ENCODE results near the gene GLE1. TPM values are rescaled to one million over a fixed set of nuclear protein-coding genes. Genes with fewer than 3 reads are reported as not detected.

The GLE1 gene
- total RNA-seq, 1 experiment from 2014 or later = 19.0 TPM

DNA sequence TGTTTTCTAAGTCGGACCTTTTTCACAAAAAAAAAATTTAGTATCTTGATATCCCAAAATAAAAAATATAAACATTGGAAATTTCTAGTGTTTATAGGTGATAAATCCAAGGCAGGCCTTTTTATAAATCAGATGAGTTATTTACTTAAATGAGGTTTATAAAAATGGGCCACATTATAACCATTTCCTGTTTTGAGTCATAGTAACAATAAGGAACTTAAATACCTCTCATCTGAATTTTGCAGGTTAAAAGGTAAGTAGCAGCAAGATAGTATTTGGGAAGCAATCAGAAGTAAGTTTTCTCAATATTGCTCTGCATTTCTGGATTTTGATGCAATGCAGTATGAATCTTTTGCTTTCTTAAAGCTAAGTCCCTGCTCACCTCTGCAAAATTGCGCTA lies 51.8 kb downstream of the GLE1 start:
- peaks cover 5% of the 10 kb centered on the region for H3K23me2 ChIP-seq (ENCODE audit: insufficient read length, low read depth, low read length, poor library complexity, severe bottlenecking)
- no peak for DNase-seq
- Mint-ChIP-seq H3K4me3 (no peak overlapping the region), H3K36me3 (ENCODE audit: insufficient read depth in 1 of 3, low read depth in 3 of 3) (peaks cover 0 to 4% (median 0%) of the 10 kb centered on the region in 3 experiments; a peak in 1 of 7 replicates), H3K27ac (no peak overlapping the region), H3K27me3 (ENCODE audit: low read depth) (no peaks in the 10 kb centered on the region), H3K9me3 (no peaks in the 10 kb centered on the region; a peak in 1 of 5 replicates), H3K4me1 (peaks cover 16 to 21% of the 10 kb centered on the region in 2 experiments)
- H2BK15ac ChIP-seq (ENCODE audit: low read depth, low read length) = no peak overlapping the region
- H2BK20ac ChIP-seq (ENCODE audit: low read depth, low read length, poor library complexity, severe bottlenecking) = no peak overlapping the region
- H2BK120ac ChIP-seq (ENCODE audit: low read depth, low read length, poor library complexity, severe bottlenecking) = no peak overlapping the region
- no peak overlapping the region for H3K14ac ChIP-seq (ENCODE audit: insufficient read depth, low read length)
- peaks cover 1% of the 10 kb centered on the region; the same call in 1 of the 2 replicates for H3K79me2 ChIP-seq (ENCODE audit: insufficient read depth, low read length)
- no peak overlapping the region for H3T11ph ChIP-seq (ENCODE audit: low read length)
- no peaks in the 10 kb centered on the region for H4K20me1 ChIP-seq (ENCODE audit: control insufficient read depth, insufficient read depth, insufficient read length)
- no peak overlapping the region for H3K4ac ChIP-seq (ENCODE audit: low read depth, low read length)
- H4K8ac ChIP-seq (replicated peaks; ENCODE audit: insufficient read length, low read depth, low read length) = no peak overlapping the region
- H3K4me1 ChIP-seq (ENCODE audit: insufficient read depth, low read length) = peaks cover 9% of the 10 kb centered on the region
- no peak overlapping the region for H3K23ac ChIP-seq (ENCODE audit: insufficient read length, low read depth, low read length)
- no peak overlapping the region for H2BK5ac ChIP-seq (ENCODE audit: insufficient read length, low read length)
- H2AK5ac ChIP-seq (ENCODE audit: insufficient read length, low read length) = no peak overlapping the region
- H3K27me3 ChIP-seq (ENCODE audit: insufficient read depth, low read length) = no peaks in the 10 kb centered on the region
- H3K4me2 ChIP-seq (ENCODE audit: insufficient read depth, insufficient read length, low read length) = no peak overlapping the region
- no peak overlapping the region for H2BK12ac ChIP-seq (ENCODE audit: insufficient read length, low read depth, low read length)
- H2AFZ ChIP-seq (ENCODE audit: low read length) = no peak overlapping the region
- H3K9ac ChIP-seq (ENCODE audit: extremely low read depth, insufficient read length, low read length) = no peak overlapping the region
- no peaks in the 10 kb centered on the region for H3K9me3 ChIP-seq (ENCODE audit: control insufficient read depth, low read depth, low read length)
- no peak overlapping the region for H3K18ac ChIP-seq (ENCODE audit: insufficient read length, low read depth, low read length)
- no peak overlapping the region for H3K56ac ChIP-seq (ENCODE audit: insufficient read length, low read depth, low read length)
- no peak overlapping the region for H4K91ac ChIP-seq (ENCODE audit: insufficient read length, low read depth, low read length)
- TF ChIP-seq, protein P1, sequence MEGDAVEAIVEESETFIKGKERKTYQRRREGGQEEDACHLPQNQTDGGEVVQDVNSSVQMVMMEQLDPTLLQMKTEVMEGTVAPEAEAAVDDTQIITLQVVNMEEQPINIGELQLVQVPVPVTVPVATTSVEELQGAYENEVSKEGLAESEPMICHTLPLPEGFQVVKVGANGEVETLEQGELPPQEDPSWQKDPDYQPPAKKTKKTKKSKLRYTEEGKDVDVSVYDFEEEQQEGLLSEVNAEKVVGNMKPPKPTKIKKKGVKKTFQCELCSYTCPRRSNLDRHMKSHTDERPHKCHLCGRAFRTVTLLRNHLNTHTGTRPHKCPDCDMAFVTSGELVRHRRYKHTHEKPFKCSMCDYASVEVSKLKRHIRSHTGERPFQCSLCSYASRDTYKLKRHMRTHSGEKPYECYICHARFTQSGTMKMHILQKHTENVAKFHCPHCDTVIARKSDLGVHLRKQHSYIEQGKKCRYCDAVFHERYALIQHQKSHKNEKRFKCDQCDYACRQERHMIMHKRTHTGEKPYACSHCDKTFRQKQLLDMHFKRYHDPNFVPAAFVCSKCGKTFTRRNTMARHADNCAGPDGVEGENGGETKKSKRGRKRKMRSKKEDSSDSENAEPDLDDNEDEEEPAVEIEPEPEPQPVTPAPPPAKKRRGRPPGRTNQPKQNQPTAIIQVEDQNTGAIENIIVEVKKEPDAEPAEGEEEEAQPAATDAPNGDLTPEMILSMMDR (conservative IDR thresholded peaks at IDR 0.05) = no peak
- WGBS (ENCODE audit: extremely low coverage, insufficient read length, low lambda C conversion rate) = no CpG with 5 or more reads among the region's 2 CpGs
- H4K5ac ChIP-seq (ENCODE audit: insufficient read length, low read depth, low read length) = no peak overlapping the region
- H3K79me1 ChIP-seq (ENCODE audit: insufficient read depth, low read depth, low read length, poor library complexity, severe bottlenecking) = peaks cover 6% of the 10 kb centered on the region
- no peak overlapping the region for H3K27ac ChIP-seq (ENCODE audit: insufficient read length, low read depth, low read length)

Data from H9 (cell line).